K562 (cell line): ENCODE data around the gene ATAD3C. TPM values are rescaled to one million over a fixed set of nuclear protein-coding genes. Genes with fewer than 3 reads are reported as not detected.

ENCODE experiments used
- BRD9 ChIP-seq: fragments of 450-650 bp; IDR thresholded peaks from 2 replicates; pipeline ENCODE4 v1.6.1; 2018; ENCODE audit warnings: low read depth; ENCODE audit not compliant: partially characterized antibody
- CAMTA2 ChIP-seq: fragments of 250-450 bp; sonication (Bioruptor Pico); conservative IDR thresholded peaks from 2 replicates; pipeline ENCODE4 v1.5.1; 2022
- CGGBP1 ChIP-seq: fragments of 250-450 bp; sonication (Bioruptor Pico); IDR thresholded peaks from 2 replicates; pipeline ENCODE4 v1.9.0; 2021; ENCODE audit warnings: mild to moderate bottlenecking
- MED1 ChIP-seq: sonication (generic); formaldehyde crosslinking; IDR thresholded peaks from 2 replicates; pipeline ENCODE4 v1.8.1; 2023; ENCODE audit warnings: missing genetic modification reagents, borderline replicate concordance
- RFX5 ChIP-seq: IDR thresholded peaks from 2 replicates; pipeline ENCODE4 v1.6.1; 2011; ENCODE audit warnings: low read depth, mild to moderate bottlenecking, improper control_type of control experiment, low read length
- SREBF1 ChIP-seq: fragments of 150-350 bp; IDR thresholded peaks from 2 replicates; pipeline ENCODE4 v1.6.1; 2014; ENCODE audit warnings: antibody characterized with exemption, low read depth, low read length, borderline replicate concordance
- TAF7 ChIP-seq: fragments of 450-650 bp; IDR thresholded peaks from 2 replicates; pipeline ENCODE4 v1.6.1; 2016; ENCODE audit warnings: missing genetic modification characterization, missing compliant biosample characterization
- XRCC4 ChIP-seq: IDR thresholded peaks from one replicate; pipeline ENCODE4 v1.6.1; 2011; ENCODE audit not compliant: insufficient read depth, insufficient read length; ENCODE audit errors: extremely low read depth
- ZBTB9 ChIP-seq: fragments of 450-650 bp; formaldehyde crosslinking; IDR thresholded peaks from 2 replicates; pipeline ENCODE4 v1.4.0; 2020; ENCODE audit warnings: mild to moderate bottlenecking, moderate library complexity
- ZSCAN29 ChIP-seq: fragments of 450-650 bp; IDR thresholded peaks from 2 replicates; pipeline ENCODE4 v1.6.1; 2017
- polyA plus RNA-seq, 8 experiments: library from polyadenylated mRNA; depleted of rRNA in 4 of 8; stranded (reverse) in 5 of 8; unstranded in 3 of 8; fragments of >200 nt; fragmentation: Nextera tagmentation in 2 of 8; fragmentation: Illumina TruSeq in 1 of 8; extraction: Ambion mirVana in 2 of 8; extraction: Trizol in 1 of 8; gene quantifications; 2 replicates each; pipeline versions ENCODE4 v1.2.1 to v1.2.3, GENCODE V29; 2011 to 2014; ENCODE audit warnings: inconsistent platforms in 1 of 8, missing spikeins in 1 of 8
- total RNA-seq, 7 experiments: library from RNA; depleted of rRNA in 6 of 7; stranded (reverse); fragments of >200 nt in 6 of 7; fragmentation: Illumina TruSeq in 2 of 7; extraction: Trizol in 2 of 7; gene quantifications; 2 replicates each; pipeline versions ENCODE4 v1.2.1 to v1.2.3, GENCODE V29; 2011 to 2021; ENCODE audit warnings: low replicate concordance in 1 of 7
- TF ChIP-seq, protein P1 (sequence below), 2 experiments: fragments of 450-650 bp; IDR thresholded peaks; 2 replicates each; pipeline ENCODE4 v1.6.1; 2018; ENCODE audit warnings: mild to moderate bottlenecking in 2 of 2, low read depth in 1 of 2; ENCODE audit not compliant: partially characterized antibody in 2 of 2
- TF ChIP-seq, protein P2 (sequence below), 2 experiments: fragments of 450-650 bp; conservative IDR thresholded peaks; 2 replicates each; pipeline ENCODE4 v1.6.1; 2017; ENCODE audit warnings: mild to moderate bottlenecking in 2 of 2, moderate library complexity in 2 of 2
- TF ChIP-seq, protein P3 (sequence below): fragments of 250-450 bp; sonication (Bioruptor Pico); IDR thresholded peaks from 2 replicates; pipeline ENCODE4 v1.5.0; 2021; ENCODE audit warnings: mild to moderate bottlenecking, moderate library complexity
- TF ChIP-seq, protein P4 (sequence below): sonication (generic); formaldehyde crosslinking; IDR thresholded peaks from 2 replicates; pipeline ENCODE4 v1.8.1; 2022; ENCODE audit warnings: missing genetic modification reagents

Gene ATAD3C
- total and polyA plus RNA-seq, 9 of the 15 experiments (the other 6 are each of a cell fraction or from before 2014, with no cell fraction given), result 0.03 to 0.18 TPM; not detected in 7

GRCh38 chr1:1406821-1407635 is 42.5 kb upstream of the ATAD3C start, which contains the start of gene MRPL20 (continued):
- TF ChIP-seq, protein P1, sequence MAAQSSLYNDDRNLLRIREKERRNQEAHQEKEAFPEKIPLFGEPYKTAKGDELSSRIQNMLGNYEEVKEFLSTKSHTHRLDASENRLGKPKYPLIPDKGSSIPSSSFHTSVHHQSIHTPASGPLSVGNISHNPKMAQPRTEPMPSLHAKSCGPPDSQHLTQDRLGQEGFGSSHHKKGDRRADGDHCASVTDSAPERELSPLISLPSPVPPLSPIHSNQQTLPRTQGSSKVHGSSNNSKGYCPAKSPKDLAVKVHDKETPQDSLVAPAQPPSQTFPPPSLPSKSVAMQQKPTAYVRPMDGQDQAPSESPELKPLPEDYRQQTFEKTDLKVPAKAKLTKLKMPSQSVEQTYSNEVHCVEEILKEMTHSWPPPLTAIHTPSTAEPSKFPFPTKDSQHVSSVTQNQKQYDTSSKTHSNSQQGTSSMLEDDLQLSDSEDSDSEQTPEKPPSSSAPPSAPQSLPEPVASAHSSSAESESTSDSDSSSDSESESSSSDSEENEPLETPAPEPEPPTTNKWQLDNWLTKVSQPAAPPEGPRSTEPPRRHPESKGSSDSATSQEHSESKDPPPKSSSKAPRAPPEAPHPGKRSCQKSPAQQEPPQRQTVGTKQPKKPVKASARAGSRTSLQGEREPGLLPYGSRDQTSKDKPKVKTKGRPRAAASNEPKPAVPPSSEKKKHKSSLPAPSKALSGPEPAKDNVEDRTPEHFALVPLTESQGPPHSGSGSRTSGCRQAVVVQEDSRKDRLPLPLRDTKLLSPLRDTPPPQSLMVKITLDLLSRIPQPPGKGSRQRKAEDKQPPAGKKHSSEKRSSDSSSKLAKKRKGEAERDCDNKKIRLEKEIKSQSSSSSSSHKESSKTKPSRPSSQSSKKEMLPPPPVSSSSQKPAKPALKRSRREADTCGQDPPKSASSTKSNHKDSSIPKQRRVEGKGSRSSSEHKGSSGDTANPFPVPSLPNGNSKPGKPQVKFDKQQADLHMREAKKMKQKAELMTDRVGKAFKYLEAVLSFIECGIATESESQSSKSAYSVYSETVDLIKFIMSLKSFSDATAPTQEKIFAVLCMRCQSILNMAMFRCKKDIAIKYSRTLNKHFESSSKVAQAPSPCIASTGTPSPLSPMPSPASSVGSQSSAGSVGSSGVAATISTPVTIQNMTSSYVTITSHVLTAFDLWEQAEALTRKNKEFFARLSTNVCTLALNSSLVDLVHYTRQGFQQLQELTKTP (IDR thresholded peaks at IDR 0.05; ENCODE audit: low read depth in 1 of 2, partially characterized antibody in 2 of 2), result peak in 1 of 2 experiments; percentile 68
- TF ChIP-seq, protein P2, sequence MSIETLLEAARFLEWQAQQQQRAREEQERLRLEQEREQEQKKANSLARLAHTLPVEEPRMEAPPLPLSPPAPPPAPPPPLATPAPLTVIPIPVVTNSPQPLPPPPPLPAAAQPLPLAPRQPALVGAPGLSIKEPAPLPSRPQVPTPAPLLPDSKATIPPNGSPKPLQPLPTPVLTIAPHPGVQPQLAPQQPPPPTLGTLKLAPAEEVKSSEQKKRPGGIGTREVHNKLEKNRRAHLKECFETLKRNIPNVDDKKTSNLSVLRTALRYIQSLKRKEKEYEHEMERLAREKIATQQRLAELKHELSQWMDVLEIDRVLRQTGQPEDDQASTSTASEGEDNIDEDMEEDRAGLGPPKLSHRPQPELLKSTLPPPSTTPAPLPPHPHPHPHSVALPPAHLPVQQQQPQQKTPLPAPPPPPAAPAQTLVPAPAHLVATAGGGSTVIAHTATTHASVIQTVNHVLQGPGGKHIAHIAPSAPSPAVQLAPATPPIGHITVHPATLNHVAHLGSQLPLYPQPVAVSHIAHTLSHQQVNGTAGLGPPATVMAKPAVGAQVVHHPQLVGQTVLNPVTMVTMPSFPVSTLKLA (conservative IDR thresholded peaks at IDR 0.05), result peak; percentile 93 to 97
- TF ChIP-seq XRCC4 (no peak), RFX5 (0 out of 2 replicates have a peak, but pooled peaks have one; percentile 37), CGGBP1 (CRISPR knock-in tag) (no peak), BRD9 (no peak), SREBF1 (peak; percentile 95), TAF7 (tag) (peak; percentile 92), ZSCAN29 (no peak), CAMTA2 (CRISPR knock-in tag) (0 out of 2 replicates have a peak, but pooled peaks have one; percentile 7), ZBTB9 (peak; percentile 45; the same call in 1 of the 2 replicates), MED1 (CRISPR knock-in tag) (no peak)
- TF ChIP-seq, protein P3, sequence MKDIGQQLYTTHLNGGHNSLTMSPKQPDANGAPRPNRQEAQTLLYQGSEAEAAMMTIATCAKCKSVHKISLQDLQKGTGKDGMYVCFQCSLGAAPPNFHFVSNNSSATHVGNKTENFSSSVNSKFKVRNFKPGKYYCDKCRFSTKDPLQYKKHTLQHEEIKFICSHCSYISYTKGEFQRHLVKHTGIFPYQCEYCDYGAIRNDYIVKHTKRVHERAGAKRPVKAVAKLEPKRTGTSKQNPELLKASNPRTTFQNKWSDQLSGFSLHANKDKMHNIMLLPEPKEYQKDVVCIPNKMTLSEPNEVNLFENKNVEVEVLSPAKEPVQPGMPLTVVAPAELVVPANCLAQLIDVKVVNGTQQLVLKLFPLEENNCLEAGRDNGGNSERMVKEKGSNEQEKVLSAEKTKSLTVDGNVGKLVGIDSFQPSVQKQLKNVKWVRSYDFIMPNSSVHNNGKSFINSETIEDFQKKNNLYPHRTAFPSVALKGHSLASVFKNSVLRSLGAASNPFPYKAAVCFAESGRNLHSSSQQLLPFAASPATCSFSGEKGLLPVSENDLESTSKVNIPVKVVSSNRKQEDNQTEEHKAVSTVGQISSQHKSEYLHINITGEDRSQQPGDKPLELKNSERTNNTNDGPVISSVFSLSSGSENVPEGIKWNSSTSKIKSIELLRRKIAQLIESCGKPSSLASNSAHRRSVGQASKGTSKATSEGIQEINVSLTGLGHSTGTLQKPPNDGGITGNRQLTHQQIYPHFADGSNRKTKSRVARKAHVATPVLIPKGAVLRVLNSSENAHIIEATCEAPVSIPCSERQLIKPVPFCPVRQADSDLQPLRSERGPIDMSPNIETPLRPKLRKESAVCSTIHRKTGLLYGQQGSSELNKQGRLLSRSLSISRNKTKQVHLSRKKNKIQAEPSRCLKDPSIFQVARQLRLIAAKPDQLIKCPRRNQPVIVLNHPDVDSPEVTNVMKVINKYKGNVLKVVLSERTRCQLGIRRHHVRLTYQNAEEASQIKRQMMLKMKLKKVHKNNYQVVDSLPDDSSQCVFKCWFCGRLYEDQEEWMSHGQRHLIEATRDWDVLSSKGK (CRISPR knock-in tag), result no peak
- TF ChIP-seq, protein P4, sequence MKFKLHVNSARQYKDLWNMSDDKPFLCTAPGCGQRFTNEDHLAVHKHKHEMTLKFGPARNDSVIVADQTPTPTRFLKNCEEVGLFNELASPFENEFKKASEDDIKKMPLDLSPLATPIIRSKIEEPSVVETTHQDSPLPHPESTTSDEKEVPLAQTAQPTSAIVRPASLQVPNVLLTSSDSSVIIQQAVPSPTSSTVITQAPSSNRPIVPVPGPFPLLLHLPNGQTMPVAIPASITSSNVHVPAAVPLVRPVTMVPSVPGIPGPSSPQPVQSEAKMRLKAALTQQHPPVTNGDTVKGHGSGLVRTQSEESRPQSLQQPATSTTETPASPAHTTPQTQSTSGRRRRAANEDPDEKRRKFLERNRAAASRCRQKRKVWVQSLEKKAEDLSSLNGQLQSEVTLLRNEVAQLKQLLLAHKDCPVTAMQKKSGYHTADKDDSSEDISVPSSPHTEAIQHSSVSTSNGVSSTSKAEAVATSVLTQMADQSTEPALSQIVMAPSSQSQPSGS (CRISPR knock-in tag), result no peak
